Smooth muscle cell (in vitro differentiated cells): Measurements from ENCODE around the gene PRR35. TPM values are rescaled to one million over a fixed set of nuclear protein-coding genes. Genes with fewer than 3 reads are reported as not detected.

Source experiments
- DNase-seq: peaks from one replicate; lab custom pipeline; 2025; ENCODE audit not compliant: unreplicated experiment; lab: John Stamatoyannopoulos, UW
- H2AFZ ChIP-seq: fragments of 200-600 bp; sonication (generic); 2 replicates; pipeline ENCODE4 v1.6.0; 2016; ENCODE audit warnings: antibody characterized with exemption, low read depth, mild to moderate bottlenecking
- H3F3A ChIP-seq: fragments of 200-600 bp; sonication (generic); 2 replicates; pipeline ENCODE4 v1.6.0; 2017; ENCODE audit warnings: antibody characterized with exemption, low read depth
- H3K27ac ChIP-seq: fragments of 200-600 bp; sonication (generic); 2 replicates; pipeline ENCODE4 v1.5.1; 2016; ENCODE audit warnings: low read depth, mild to moderate bottlenecking
- H3K27me3 ChIP-seq: fragments of 200-600 bp; sonication (generic); 2 replicates; pipeline ENCODE4 v1.6.1; 2016; ENCODE audit warnings: low read depth, mild to moderate bottlenecking
- H3K36me3 ChIP-seq: fragments of 200-600 bp; sonication (generic); 2 replicates; pipeline ENCODE4 v1.5.1; 2016; ENCODE audit warnings: low read depth
- H3K4me1 ChIP-seq: fragments of 200-600 bp; sonication (generic); 2 replicates; pipeline ENCODE4 v1.5.1; 2016; ENCODE audit warnings: low read depth
- H3K4me2 ChIP-seq: fragments of 200-600 bp; sonication (generic); 2 replicates; pipeline ENCODE4 v1.6.0; 2016; ENCODE audit warnings: mild to moderate bottlenecking
- H3K4me3 ChIP-seq: fragments of 200-600 bp; sonication (generic); 2 replicates; pipeline ENCODE4 v1.5.1; 2016; ENCODE audit warnings: mild to moderate bottlenecking
- H3K79me2 ChIP-seq: fragments of 200-600 bp; sonication (generic); 2 replicates; pipeline ENCODE4 v1.6.0; 2016; ENCODE audit warnings: low read depth, mild to moderate bottlenecking
- H3K9ac ChIP-seq: fragments of 200-600 bp; sonication (generic); 2 replicates; pipeline ENCODE4 v1.6.0; 2016; ENCODE audit warnings: low read depth
- H3K9me3 ChIP-seq: fragments of 200-600 bp; sonication (generic); replicated peaks from 2 replicates; pipeline ENCODE4 v1.5.1; 2016; ENCODE audit warnings: low read depth
- H4K20me1 ChIP-seq: fragments of 200-600 bp; sonication (generic); 2 replicates; pipeline ENCODE4 v1.6.0; 2016; ENCODE audit warnings: low read depth
- WGBS: methylation state at CpG from one replicate; pipeline ENCODE4 v1.1.7; 2016; ENCODE audit warnings: low lambda C conversion rate; 5-methylcytosine and 5-hydroxymethylcytosine counted together
- polyA plus RNA-seq: library from polyadenylated mRNA; unstranded; fragments of >200 nt; fragmentation: Nextera tagmentation; extraction: Ambion mirVana; gene quantifications from 2 replicates; pipeline ENCODE4 v1.2.1, GENCODE V29; 2016
- total RNA-seq: library from RNA; depleted of rRNA; stranded (reverse); fragments of >200 nt; gene quantifications from 2 replicates; pipeline ENCODE4 v1.2.3, GENCODE V29; 2014
- TF ChIP-seq, protein P1 (sequence below): fragments of 200-600 bp; sonication (generic); IDR thresholded peaks from 2 replicates; pipeline ENCODE4 v1.5.1; 2017; ENCODE audit warnings: borderline replicate concordance, mild to moderate bottlenecking, antibody characterized with exemption; ENCODE audit not compliant: insufficient read depth, poor library complexity, severe bottlenecking

PRR35 gene
- total and polyA plus RNA-seq, 2 experiments from 2014 or later: not detected

DNA sequence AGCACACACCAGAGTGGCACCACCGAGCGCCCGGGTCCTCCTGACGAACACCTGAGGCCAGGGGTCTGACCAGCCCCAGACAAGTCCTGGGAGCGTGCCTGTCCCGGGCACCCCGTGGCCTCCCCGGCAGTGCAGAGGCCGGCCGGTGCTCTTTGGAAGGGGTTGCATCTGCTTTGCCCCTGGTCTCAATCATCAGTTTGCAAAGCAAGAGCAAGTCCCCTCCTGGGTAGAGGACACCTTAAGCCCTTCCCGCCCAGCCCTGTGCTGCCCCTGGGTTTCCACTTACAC lies 44.3 kb upstream of the PRR35 start:
- TF ChIP-seq, protein P1, sequence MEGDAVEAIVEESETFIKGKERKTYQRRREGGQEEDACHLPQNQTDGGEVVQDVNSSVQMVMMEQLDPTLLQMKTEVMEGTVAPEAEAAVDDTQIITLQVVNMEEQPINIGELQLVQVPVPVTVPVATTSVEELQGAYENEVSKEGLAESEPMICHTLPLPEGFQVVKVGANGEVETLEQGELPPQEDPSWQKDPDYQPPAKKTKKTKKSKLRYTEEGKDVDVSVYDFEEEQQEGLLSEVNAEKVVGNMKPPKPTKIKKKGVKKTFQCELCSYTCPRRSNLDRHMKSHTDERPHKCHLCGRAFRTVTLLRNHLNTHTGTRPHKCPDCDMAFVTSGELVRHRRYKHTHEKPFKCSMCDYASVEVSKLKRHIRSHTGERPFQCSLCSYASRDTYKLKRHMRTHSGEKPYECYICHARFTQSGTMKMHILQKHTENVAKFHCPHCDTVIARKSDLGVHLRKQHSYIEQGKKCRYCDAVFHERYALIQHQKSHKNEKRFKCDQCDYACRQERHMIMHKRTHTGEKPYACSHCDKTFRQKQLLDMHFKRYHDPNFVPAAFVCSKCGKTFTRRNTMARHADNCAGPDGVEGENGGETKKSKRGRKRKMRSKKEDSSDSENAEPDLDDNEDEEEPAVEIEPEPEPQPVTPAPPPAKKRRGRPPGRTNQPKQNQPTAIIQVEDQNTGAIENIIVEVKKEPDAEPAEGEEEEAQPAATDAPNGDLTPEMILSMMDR: no peak

DNA sequence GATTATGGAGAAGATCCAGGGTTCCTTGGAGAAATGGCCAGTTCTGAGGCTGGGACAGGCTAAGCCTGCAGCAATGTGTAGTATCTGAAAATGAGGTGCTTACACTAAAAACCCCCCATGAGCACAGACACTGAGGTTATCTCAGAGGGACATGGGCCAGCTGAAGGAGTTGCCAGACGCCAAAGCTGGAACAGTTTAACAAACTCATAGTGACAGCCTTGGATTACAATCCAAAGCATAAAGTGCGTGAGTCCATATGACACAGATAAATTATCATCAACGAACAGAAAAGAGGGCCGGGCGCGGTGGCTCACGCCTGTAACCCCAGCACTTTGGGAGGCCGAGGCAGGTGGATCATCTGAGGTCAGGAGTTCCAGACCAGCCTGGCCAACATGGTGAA lies 43.9 kb upstream of the PRR35 start:
- DNase-seq: no peak
- H3K4me1 ChIP-seq: no peaks in the 10 kb centered on the region
- WGBS: 99% methylated on average over 8 of the region's 8 CpGs
- no peaks in the 10 kb centered on the region for H3K79me2 ChIP-seq
- no peaks in the 10 kb centered on the region for H3F3A ChIP-seq
- H4K20me1 ChIP-seq: no peaks in the 10 kb centered on the region
- H3K9ac ChIP-seq: no peak overlapping the region
- H3K27me3 ChIP-seq: no peaks in the 10 kb centered on the region
- H3K4me2 ChIP-seq: no peak overlapping the region
- no peak overlapping the region for H2AFZ ChIP-seq
- H3K36me3 ChIP-seq: no peaks in the 10 kb centered on the region
- H3K27ac ChIP-seq: no peak overlapping the region
- H3K9me3 ChIP-seq: no peaks in the 10 kb centered on the region
- TF ChIP-seq, protein P1: no peak
- H3K4me3 ChIP-seq: no peak overlapping the region

More for the DNA sequence above, 44.3 kb upstream of the PRR35 start:
- no peaks in the 10 kb centered on the region for H3K79me2 ChIP-seq
- H3K36me3 ChIP-seq: no peaks in the 10 kb centered on the region
- H2AFZ ChIP-seq: no peak overlapping the region
- no peaks in the 10 kb centered on the region for H3K27me3 ChIP-seq
- H3F3A ChIP-seq: no peaks in the 10 kb centered on the region
- H4K20me1 ChIP-seq: no peaks in the 10 kb centered on the region
- no peak for DNase-seq
- WGBS: 94% methylated on average over 11 of the region's 11 CpGs
- no peak overlapping the region for H3K27ac ChIP-seq
- no peaks in the 10 kb centered on the region for H3K4me1 ChIP-seq
- H3K4me2 ChIP-seq: no peak overlapping the region
- H3K9ac ChIP-seq: no peak overlapping the region
- no peaks in the 10 kb centered on the region for H3K9me3 ChIP-seq
- H3K4me3 ChIP-seq: no peak overlapping the region

DNA sequence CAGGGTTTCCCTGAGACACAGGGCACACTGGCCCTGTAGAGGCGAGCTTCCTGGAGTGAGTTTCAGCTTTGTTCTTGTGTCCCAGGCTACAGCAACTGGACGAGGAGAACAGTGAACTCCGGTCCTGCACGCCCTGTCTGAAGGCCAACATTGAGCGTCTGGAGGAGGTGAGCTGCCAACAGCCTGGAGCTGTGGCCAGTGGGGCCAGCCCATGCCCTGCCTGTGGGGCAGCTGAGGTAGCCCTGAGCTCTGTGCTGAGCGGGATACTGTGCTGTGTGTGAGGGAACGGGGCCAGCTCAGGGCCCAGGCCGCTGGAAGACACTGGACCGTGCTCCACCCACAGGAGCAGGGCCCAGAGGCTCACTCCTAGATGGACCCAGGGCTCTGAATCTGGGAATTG lies 41.3 kb upstream of the PRR35 start:
- no peaks in the 10 kb centered on the region for H3K27me3 ChIP-seq
- H3K79me2 ChIP-seq: no peaks in the 10 kb centered on the region
- TF ChIP-seq, protein P1: no peak
- WGBS: 97% methylated on average over 9 of the region's 9 CpGs
- no peaks in the 10 kb centered on the region for H3F3A ChIP-seq
- H3K4me1 ChIP-seq: no peaks in the 10 kb centered on the region
- no peak overlapping the region for H2AFZ ChIP-seq
- no peak overlapping the region for H3K4me3 ChIP-seq
- no peaks in the 10 kb centered on the region for H3K36me3 ChIP-seq
- H3K9ac ChIP-seq: no peak overlapping the region
- no peaks in the 10 kb centered on the region for H3K9me3 ChIP-seq
- no peak for DNase-seq
- H3K4me2 ChIP-seq: no peak overlapping the region
- peaks cover 6% of the 10 kb centered on the region for H4K20me1 ChIP-seq
- H3K27ac ChIP-seq: no peak overlapping the region

DNA sequence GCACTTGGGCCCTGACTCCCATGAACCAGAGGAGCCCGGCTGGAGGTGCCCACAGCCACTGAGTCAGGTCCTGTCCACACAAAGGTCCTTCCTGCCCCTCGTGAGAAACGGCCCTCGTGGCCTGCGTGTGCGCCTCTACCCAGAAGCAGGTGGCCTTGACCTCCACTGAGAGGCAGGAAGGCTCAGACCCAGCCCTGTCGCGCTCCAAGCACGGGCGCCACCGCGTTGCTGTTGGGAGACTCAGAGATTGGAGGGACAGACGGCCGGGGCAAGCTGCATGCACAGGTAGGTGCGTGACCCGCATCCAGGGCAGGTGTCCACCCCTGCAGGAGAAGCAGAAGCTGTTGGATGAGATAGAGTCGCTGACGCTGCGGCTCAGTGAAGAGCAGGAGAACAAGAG lies 40.8 kb upstream of the PRR35 start:
- Histone ChIP-seq H3K36me3 (no peaks in the 10 kb centered on the region), H2AFZ (no peak overlapping the region), H3K4me1 (no peaks in the 10 kb centered on the region), H3K79me2 (peaks cover under 1% of the 10 kb centered on the region), H3F3A (no peaks in the 10 kb centered on the region), H4K20me1 (peaks cover 11% of the 10 kb centered on the region), H3K9ac (no peak overlapping the region), H3K4me3 (no peak overlapping the region), H3K27ac (no peak overlapping the region), H3K27me3 (no peaks in the 10 kb centered on the region), H3K9me3 (no peaks in the 10 kb centered on the region), H3K4me2 (no peak overlapping the region)
- 95% methylated on average over 19 of the region's 19 CpGs for WGBS
- TF ChIP-seq, protein P1: no peak
- DNase-seq: no peak
